Measurements from ENCODE around the gene ANXA2R.

DNA sequence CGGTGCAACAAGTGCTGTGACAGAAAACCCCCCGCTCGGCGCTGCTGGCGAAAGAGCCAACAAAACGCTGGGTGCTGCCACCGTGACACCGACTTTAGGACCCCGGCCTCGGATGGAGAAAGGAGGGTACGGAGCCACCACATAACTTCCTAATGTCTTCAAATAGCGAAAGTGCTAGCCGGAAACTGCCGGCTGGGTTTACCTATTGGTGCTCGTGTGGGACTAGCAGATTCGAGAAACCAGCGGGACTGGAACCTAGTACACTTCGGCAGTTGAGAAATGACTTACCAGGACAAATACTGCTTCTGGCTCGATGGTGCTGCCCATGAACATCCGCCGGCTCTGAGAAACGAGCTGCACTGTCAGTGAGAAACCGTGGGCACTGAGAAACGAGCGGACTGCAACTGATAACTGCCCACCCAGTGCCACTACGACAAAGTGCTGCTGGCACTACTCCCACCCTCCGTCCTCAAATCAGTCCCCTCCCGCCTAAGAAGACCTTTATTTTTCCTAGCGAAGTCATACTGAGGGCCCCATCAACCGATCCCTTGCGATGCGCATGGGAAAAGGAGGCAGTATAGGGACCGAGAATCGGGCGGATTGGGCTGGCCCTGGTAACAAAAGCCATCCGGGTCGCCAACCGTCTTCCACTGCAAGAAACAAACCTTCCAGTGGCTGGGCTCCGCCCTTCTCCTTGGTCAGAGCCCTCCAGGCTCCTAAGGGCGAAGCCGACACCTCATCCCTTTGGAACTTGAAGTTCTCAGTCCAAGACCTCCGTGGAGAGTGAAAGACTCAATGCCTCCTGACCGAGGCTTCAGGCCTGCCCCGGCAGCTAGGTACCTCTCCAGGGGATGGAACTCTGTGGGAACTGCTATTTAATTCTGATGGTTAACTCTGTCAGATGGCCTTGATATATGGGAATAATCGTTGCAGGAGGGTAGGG, 27.0 kb upstream of the ANXA2R start:
- TF ChIP-seq, protein P1, sequence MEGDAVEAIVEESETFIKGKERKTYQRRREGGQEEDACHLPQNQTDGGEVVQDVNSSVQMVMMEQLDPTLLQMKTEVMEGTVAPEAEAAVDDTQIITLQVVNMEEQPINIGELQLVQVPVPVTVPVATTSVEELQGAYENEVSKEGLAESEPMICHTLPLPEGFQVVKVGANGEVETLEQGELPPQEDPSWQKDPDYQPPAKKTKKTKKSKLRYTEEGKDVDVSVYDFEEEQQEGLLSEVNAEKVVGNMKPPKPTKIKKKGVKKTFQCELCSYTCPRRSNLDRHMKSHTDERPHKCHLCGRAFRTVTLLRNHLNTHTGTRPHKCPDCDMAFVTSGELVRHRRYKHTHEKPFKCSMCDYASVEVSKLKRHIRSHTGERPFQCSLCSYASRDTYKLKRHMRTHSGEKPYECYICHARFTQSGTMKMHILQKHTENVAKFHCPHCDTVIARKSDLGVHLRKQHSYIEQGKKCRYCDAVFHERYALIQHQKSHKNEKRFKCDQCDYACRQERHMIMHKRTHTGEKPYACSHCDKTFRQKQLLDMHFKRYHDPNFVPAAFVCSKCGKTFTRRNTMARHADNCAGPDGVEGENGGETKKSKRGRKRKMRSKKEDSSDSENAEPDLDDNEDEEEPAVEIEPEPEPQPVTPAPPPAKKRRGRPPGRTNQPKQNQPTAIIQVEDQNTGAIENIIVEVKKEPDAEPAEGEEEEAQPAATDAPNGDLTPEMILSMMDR (IDR thresholded peaks at IDR 0.05; ENCODE audit: borderline replicate concordance, extremely low read depth, low read length, poor library complexity, severe bottlenecking) = no peak
- TF ChIP-seq EZH2 (IDR thresholded peaks at IDR 0.05; ENCODE audit: borderline replicate concordance, low read depth, low read length, severe bottlenecking) = no peak
